H9 (cell line): ENCODE results near the gene CFAP299. TPM values are rescaled to one million over a fixed set of nuclear protein-coding genes. Genes with fewer than 3 reads are reported as not detected.

Experiments
- DNase-seq: peaks from one replicate; pipeline ENCODE4 v3.0.0-alpha.2; 2017
- H2AFZ ChIP-seq: one replicate; pipeline ENCODE4 v1.6.1; 2013; ENCODE audit warnings: mild to moderate bottlenecking, low read length, control low read depth, moderate library complexity
- H2AK5ac ChIP-seq: 2 replicates; pipeline ENCODE4 v1.6.1; 2013; ENCODE audit warnings: low read length, control low read depth, mixed read lengths; ENCODE audit not compliant: insufficient read length
- H2BK120ac ChIP-seq: one replicate; pipeline ENCODE4 v1.6.1; 2013; ENCODE audit warnings: low read depth, mild to moderate bottlenecking, low read length, control low read depth, inconsistent platforms; ENCODE audit not compliant: poor library complexity, severe bottlenecking
- H2BK12ac ChIP-seq: 2 replicates; pipeline ENCODE4 v1.6.1; 2013; ENCODE audit warnings: low read length, control low read depth, mixed read lengths, low read depth; ENCODE audit not compliant: insufficient read length
- H2BK15ac ChIP-seq: 2 replicates; pipeline ENCODE4 v1.6.1; 2013; ENCODE audit warnings: low read depth, low read length, control low read depth
- H2BK20ac ChIP-seq: one replicate; pipeline ENCODE4 v1.6.1; 2013; ENCODE audit warnings: low read depth, mild to moderate bottlenecking, low read length, control low read depth, inconsistent platforms; ENCODE audit not compliant: poor library complexity, severe bottlenecking
- H2BK5ac ChIP-seq: 2 replicates; pipeline ENCODE4 v1.6.1; 2013; ENCODE audit warnings: low read length, control low read depth, mixed read lengths; ENCODE audit not compliant: insufficient read length
- H3K14ac ChIP-seq: 2 replicates; pipeline ENCODE4 v1.6.1; 2013; ENCODE audit warnings: low read length, control low read depth; ENCODE audit not compliant: insufficient read depth
- H3K18ac ChIP-seq: 2 replicates; pipeline ENCODE4 v1.6.1; 2013; ENCODE audit warnings: low read depth, mild to moderate bottlenecking, mixed read lengths, low read length, control low read depth; ENCODE audit not compliant: insufficient read length
- H3K23ac ChIP-seq: 2 replicates; pipeline ENCODE4 v1.6.1; 2013; ENCODE audit warnings: low read length, control low read depth, mixed read lengths, low read depth; ENCODE audit not compliant: insufficient read length
- H3K23me2 ChIP-seq: 2 replicates; pipeline ENCODE4 v1.6.1; 2013; ENCODE audit warnings: low read depth, mild to moderate bottlenecking, mixed read lengths, low read length, control low read depth; ENCODE audit not compliant: insufficient read length, poor library complexity, severe bottlenecking
- H3K27ac ChIP-seq: 2 replicates; pipeline ENCODE4 v1.5.1; 2013; ENCODE audit warnings: low read length, control low read depth, mixed read lengths, low read depth; ENCODE audit not compliant: insufficient read length
- H3K27me3 ChIP-seq: 2 replicates; pipeline ENCODE4 v1.6.1; 2013; ENCODE audit warnings: low read length, control low read depth, inconsistent platforms; ENCODE audit not compliant: insufficient read depth
- H3K4ac ChIP-seq: 2 replicates; pipeline ENCODE4 v1.6.1; 2013; ENCODE audit warnings: low read depth, mild to moderate bottlenecking, control low read depth, inconsistent platforms, low read length, moderate library complexity
- H3K4me1 ChIP-seq: 2 replicates; pipeline ENCODE4 v1.6.1; 2013; ENCODE audit warnings: low read length, control low read depth, inconsistent platforms; ENCODE audit not compliant: insufficient read depth
- H3K4me2 ChIP-seq: 2 replicates; pipeline ENCODE4 v1.6.1; 2013; ENCODE audit warnings: low read length, control low read depth, mixed read lengths; ENCODE audit not compliant: insufficient read length, insufficient read depth
- H3K56ac ChIP-seq: 2 replicates; pipeline ENCODE4 v1.6.1; 2013; ENCODE audit warnings: low read depth, mild to moderate bottlenecking, mixed read lengths, low read length, control low read depth; ENCODE audit not compliant: insufficient read length
- H3K79me1 ChIP-seq: 2 replicates; pipeline ENCODE4 v1.6.1; 2013; ENCODE audit warnings: low read depth, mild to moderate bottlenecking, moderate library complexity, low read length, control low read depth, inconsistent platforms; ENCODE audit not compliant: insufficient read depth, poor library complexity, severe bottlenecking
- H3K79me2 ChIP-seq: 2 replicates; pipeline ENCODE4 v1.6.1; 2013; ENCODE audit warnings: low read length, control low read depth, inconsistent platforms; ENCODE audit not compliant: insufficient read depth
- H3K9ac ChIP-seq: 2 replicates; pipeline ENCODE4 v1.6.1; 2013; ENCODE audit warnings: low read length, control low read depth, mixed read lengths; ENCODE audit not compliant: insufficient read length; ENCODE audit errors: extremely low read depth
- H3K9me3 ChIP-seq: one replicate; pipeline ENCODE4 v1.6.1; 2013; ENCODE audit warnings: low read depth, low read length, inconsistent platforms; ENCODE audit not compliant: control insufficient read depth
- H3T11ph ChIP-seq: one replicate; pipeline ENCODE4 v1.6.1; 2013; ENCODE audit warnings: mild to moderate bottlenecking, low read length, control low read depth, inconsistent platforms
- H4K20me1 ChIP-seq: one replicate; pipeline ENCODE4 v1.6.1; 2013; ENCODE audit not compliant: control insufficient read depth, insufficient read length, insufficient read depth
- H4K5ac ChIP-seq: 2 replicates; pipeline ENCODE4 v1.6.1; 2013; ENCODE audit warnings: low read depth, mild to moderate bottlenecking, mixed read lengths, low read length, control low read depth; ENCODE audit not compliant: insufficient read length
- H4K8ac ChIP-seq: replicated peaks from 2 replicates; pipeline ENCODE4 v1.6.1; 2013; ENCODE audit warnings: low read length, control low read depth, mixed read lengths, low read depth; ENCODE audit not compliant: insufficient read length
- H4K91ac ChIP-seq: 2 replicates; pipeline ENCODE4 v1.6.1; 2013; ENCODE audit warnings: low read depth, mild to moderate bottlenecking, moderate library complexity, mixed read lengths, low read length, control low read depth; ENCODE audit not compliant: insufficient read length
- H3K27ac Mint-ChIP-seq, 3 experiments: 2 replicates in 2 of 3; 3 replicates in 1 of 3; pipeline ENCODE4 v1.8.0; 2020 to 2021; ENCODE audit warnings: mixed read lengths in 3 of 3, mild to moderate bottlenecking in 1 of 3, moderate library complexity in 1 of 3
- H3K27me3 Mint-ChIP-seq: 2 replicates; pipeline ENCODE4 v1.8.0; 2021; ENCODE audit warnings: low read depth, mild to moderate bottlenecking, moderate library complexity, mixed read lengths
- H3K36me3 Mint-ChIP-seq, 3 experiments: 2 replicates in 2 of 3; 3 replicates in 1 of 3; pipeline ENCODE4 v1.8.0; 2020 to 2021; ENCODE audit warnings: low read depth in 3 of 3, mixed read lengths in 3 of 3; ENCODE audit not compliant: insufficient read depth in 1 of 3
- H3K4me1 Mint-ChIP-seq, 2 experiments: 2 replicates each; pipeline ENCODE4 v1.8.0; 2020; ENCODE audit warnings: mixed read lengths in 2 of 2
- H3K4me3 Mint-ChIP-seq, 2 experiments: 2 replicates in 1 of 2; 3 replicates in 1 of 2; pipeline ENCODE4 v1.8.0; 2020 to 2021; ENCODE audit warnings: mild to moderate bottlenecking in 2 of 2, mixed read lengths in 2 of 2, moderate library complexity in 1 of 2
- H3K9me3 Mint-ChIP-seq, 2 experiments: 2 replicates in 1 of 2; 3 replicates in 1 of 2; pipeline ENCODE4 v1.8.0; 2020; ENCODE audit warnings: mild to moderate bottlenecking in 2 of 2, mixed read lengths in 2 of 2, moderate library complexity in 1 of 2
- WGBS: extraction: QIAGEN DNeasy Blood & Tissue Kit; methylation state at CpG from one replicate; pipeline ENCODE4 v1.1.7; 2013; ENCODE audit warnings: missing lambda C conversion rate, low lambda C conversion rate, mixed read lengths; ENCODE audit not compliant: insufficient read length; ENCODE audit errors: extremely low coverage; 5-methylcytosine and 5-hydroxymethylcytosine counted together
- total RNA-seq: library from RNA; stranded (reverse); gene quantifications from 2 replicates; pipeline ENCODE4 v1.2.1, GENCODE V29; 2021
- TF ChIP-seq, protein P1 (sequence below): fragments of 200-600 bp; sonication (generic); conservative IDR thresholded peaks from 3 replicates; pipeline ENCODE4 v1.8.0; 2021; ENCODE audit warnings: antibody characterized with exemption, mild to moderate bottlenecking

CFAP299 gene
- total RNA-seq, 1 experiment from 2014 or later, result not detected

DNA sequence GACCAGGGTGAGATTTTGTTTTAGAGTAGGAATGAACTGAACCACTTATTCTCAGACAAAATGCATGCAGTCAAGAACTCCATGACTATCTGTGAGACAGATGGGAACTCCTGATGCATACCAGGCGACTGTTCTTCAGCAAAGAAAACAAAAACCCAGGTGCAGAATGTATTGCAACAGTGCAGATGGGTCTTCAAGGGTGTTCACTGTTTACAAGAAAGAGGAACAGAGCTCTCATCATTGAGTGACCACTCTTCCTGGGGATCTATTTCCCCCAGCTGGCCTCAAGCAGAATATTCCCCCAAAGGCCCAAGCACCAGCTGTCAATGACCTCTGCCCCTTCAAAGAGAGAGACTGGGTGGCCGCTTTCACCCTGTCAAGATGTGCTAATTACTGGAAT lies 655.3 kb downstream of the CFAP299 start:
- TF ChIP-seq, protein P1, sequence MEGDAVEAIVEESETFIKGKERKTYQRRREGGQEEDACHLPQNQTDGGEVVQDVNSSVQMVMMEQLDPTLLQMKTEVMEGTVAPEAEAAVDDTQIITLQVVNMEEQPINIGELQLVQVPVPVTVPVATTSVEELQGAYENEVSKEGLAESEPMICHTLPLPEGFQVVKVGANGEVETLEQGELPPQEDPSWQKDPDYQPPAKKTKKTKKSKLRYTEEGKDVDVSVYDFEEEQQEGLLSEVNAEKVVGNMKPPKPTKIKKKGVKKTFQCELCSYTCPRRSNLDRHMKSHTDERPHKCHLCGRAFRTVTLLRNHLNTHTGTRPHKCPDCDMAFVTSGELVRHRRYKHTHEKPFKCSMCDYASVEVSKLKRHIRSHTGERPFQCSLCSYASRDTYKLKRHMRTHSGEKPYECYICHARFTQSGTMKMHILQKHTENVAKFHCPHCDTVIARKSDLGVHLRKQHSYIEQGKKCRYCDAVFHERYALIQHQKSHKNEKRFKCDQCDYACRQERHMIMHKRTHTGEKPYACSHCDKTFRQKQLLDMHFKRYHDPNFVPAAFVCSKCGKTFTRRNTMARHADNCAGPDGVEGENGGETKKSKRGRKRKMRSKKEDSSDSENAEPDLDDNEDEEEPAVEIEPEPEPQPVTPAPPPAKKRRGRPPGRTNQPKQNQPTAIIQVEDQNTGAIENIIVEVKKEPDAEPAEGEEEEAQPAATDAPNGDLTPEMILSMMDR, result no peak

More for the DNA sequence above, 655.3 kb downstream of the CFAP299 start:
- no peak for DNase-seq
- H3K4me1 Mint-ChIP-seq, result peaks cover 3 to 5% of the 10 kb centered on the region in 2 experiments; a peak in 1 of 4 replicates
- Histone ChIP-seq H3K9ac (no peak overlapping the region), H2AFZ (no peak overlapping the region), H4K8ac (no peak overlapping the region), H2AK5ac (no peak overlapping the region), H3K18ac (no peak overlapping the region), H3K23ac (no peak overlapping the region), H2BK12ac (no peak overlapping the region), H3K79me1 (no peaks in the 10 kb centered on the region), H2BK20ac (no peak overlapping the region), H3K4ac (no peak overlapping the region), H3T11ph (no peak overlapping the region), H3K4me1 (no peaks in the 10 kb centered on the region; the same call in 1 of the 2 replicates), H4K20me1 (no peaks in the 10 kb centered on the region), H2BK120ac (no peak overlapping the region), H2BK5ac (no peak overlapping the region), H4K5ac (no peak overlapping the region), H3K79me2 (no peaks in the 10 kb centered on the region), H3K27ac (no peak overlapping the region), H3K9me3 (no peaks in the 10 kb centered on the region), H3K14ac (no peak overlapping the region), H4K91ac (no peak overlapping the region), H3K27me3 (no peaks in the 10 kb centered on the region), H3K4me2 (no peak overlapping the region), H3K56ac (no peak overlapping the region), H2BK15ac (no peak overlapping the region), H3K23me2 (no peaks in the 10 kb centered on the region)
- H3K27ac Mint-ChIP-seq, result no peak overlapping the region
- no peaks in the 10 kb centered on the region for H3K36me3 Mint-ChIP-seq
- WGBS, result no CpG with 5 or more reads among the region's 2 CpGs
- no peak overlapping the region for H3K4me3 Mint-ChIP-seq
- no peaks in the 10 kb centered on the region for H3K27me3 Mint-ChIP-seq
- H3K9me3 Mint-ChIP-seq, result no peaks in the 10 kb centered on the region; a peak in 1 of 5 replicates
